H1 (cell line): ENCODE results near the gene UBE2E2. TPM values are rescaled to one million over a fixed set of nuclear protein-coding genes. Genes with fewer than 3 reads are reported as not detected.

Experiments
- CTBP2 ChIP-seq: IDR thresholded peaks from 2 replicates; pipeline ENCODE4 v1.7.0; 2011; ENCODE audit warnings: borderline replicate concordance, mild to moderate bottlenecking, moderate library complexity, mixed read lengths, low read length; ENCODE audit not compliant: insufficient read depth, insufficient read length
- HDAC2 ChIP-seq, 2 experiments: fragments of 300-600 bp in 1 of 2; sonication (generic) in 1 of 2; IDR thresholded peaks; 2 replicates each; pipeline ENCODE4 v1.6.1; 2011 to 2012; ENCODE audit warnings: low read depth in 2 of 2, low read length in 2 of 2, mild to moderate bottlenecking in 2 of 2, moderate library complexity in 2 of 2, borderline replicate concordance in 1 of 2, inconsistent platforms in 1 of 2
- KDM1A ChIP-seq: fragments of 200-600, 300-600 bp; sonication (generic); IDR thresholded peaks from 2 replicates; pipeline ENCODE4 v1.7.1; 2016; ENCODE audit warnings: mild to moderate bottlenecking, low read length, borderline replicate concordance
- SIN3A ChIP-seq, 2 experiments: IDR thresholded peaks in 1 of 2; conservative IDR thresholded peaks in 1 of 2; 2 replicates each; pipeline ENCODE4 v1.6.1; 2011 to 2012; ENCODE audit warnings: low read length in 2 of 2, improper control_type of control experiment in 1 of 2, low read depth in 1 of 2, mild to moderate bottlenecking in 1 of 2
- SIX5 ChIP-seq: IDR thresholded peaks from 2 replicates; pipeline ENCODE4 v1.6.1; 2011; ENCODE audit warnings: mild to moderate bottlenecking, low read depth, low read length
- SP2 ChIP-seq: IDR thresholded peaks from 2 replicates; pipeline ENCODE4 v1.6.1; 2012; ENCODE audit warnings: mild to moderate bottlenecking, low read length, inconsistent platforms
- polyA plus RNA-seq, 7 experiments: library from polyadenylated mRNA; depleted of rRNA in 3 of 7; stranded (reverse) in 5 of 7; unstranded in 2 of 7; fragments of >200 nt in 5 of 7; fragments of 200-250 nt in 2 of 7; gene quantifications; 1 replicate in 5 of 7; 2 replicates in 1 of 7; 4 replicates in 1 of 7; pipeline versions ENCODE4 v1.2.1 to v1.2.3, GENCODE V29; 2011 to 2013; ENCODE audit warnings: missing spikeins in 2 of 7, mixed read lengths in 2 of 7
- total RNA-seq: library from RNA; stranded (reverse); fragmentation: NEBNext Ultra II Directional; extraction: Animal tissue kit (Norgen Biotek cat#: 25700); gene quantifications from 2 replicates; pipeline ENCODE4 v1.2.1, GENCODE V29; 2021
- TF ChIP-seq, protein P1 (sequence below): fragments of 300-600 bp; sonication (generic); IDR thresholded peaks from 2 replicates; pipeline ENCODE4 v1.7.1; 2012; ENCODE audit warnings: low read length, moderate library complexity, mild to moderate bottlenecking, inconsistent platforms; ENCODE audit not compliant: insufficient replicate concordance

UBE2E2 gene
- total and polyA plus RNA-seq, 2 of the 8 experiments (the other 6 are each of a cell fraction or from before 2014, with no cell fraction given): 57.6 to 70.6 TPM

DNA sequence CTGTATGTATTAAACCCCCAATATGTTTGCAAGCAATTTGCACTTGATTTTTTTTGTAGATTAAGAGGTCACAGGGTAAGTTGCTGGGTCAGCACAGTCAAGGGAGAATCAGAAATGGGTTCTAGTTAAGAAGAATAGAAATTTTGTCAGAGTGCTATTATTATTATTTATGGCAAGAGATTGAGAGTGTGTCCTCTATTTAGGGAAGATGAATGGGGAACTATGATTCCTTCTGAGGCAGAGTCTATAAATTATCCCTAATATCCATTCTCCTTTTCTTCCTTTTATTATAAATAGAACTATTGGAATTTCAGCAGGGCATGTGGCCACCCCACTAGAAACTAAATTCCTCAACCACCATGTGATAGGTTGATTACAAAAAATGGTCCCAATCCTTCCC, 392.7 kb downstream of the UBE2E2 start (continued):
- TF ChIP-seq, protein P1, sequence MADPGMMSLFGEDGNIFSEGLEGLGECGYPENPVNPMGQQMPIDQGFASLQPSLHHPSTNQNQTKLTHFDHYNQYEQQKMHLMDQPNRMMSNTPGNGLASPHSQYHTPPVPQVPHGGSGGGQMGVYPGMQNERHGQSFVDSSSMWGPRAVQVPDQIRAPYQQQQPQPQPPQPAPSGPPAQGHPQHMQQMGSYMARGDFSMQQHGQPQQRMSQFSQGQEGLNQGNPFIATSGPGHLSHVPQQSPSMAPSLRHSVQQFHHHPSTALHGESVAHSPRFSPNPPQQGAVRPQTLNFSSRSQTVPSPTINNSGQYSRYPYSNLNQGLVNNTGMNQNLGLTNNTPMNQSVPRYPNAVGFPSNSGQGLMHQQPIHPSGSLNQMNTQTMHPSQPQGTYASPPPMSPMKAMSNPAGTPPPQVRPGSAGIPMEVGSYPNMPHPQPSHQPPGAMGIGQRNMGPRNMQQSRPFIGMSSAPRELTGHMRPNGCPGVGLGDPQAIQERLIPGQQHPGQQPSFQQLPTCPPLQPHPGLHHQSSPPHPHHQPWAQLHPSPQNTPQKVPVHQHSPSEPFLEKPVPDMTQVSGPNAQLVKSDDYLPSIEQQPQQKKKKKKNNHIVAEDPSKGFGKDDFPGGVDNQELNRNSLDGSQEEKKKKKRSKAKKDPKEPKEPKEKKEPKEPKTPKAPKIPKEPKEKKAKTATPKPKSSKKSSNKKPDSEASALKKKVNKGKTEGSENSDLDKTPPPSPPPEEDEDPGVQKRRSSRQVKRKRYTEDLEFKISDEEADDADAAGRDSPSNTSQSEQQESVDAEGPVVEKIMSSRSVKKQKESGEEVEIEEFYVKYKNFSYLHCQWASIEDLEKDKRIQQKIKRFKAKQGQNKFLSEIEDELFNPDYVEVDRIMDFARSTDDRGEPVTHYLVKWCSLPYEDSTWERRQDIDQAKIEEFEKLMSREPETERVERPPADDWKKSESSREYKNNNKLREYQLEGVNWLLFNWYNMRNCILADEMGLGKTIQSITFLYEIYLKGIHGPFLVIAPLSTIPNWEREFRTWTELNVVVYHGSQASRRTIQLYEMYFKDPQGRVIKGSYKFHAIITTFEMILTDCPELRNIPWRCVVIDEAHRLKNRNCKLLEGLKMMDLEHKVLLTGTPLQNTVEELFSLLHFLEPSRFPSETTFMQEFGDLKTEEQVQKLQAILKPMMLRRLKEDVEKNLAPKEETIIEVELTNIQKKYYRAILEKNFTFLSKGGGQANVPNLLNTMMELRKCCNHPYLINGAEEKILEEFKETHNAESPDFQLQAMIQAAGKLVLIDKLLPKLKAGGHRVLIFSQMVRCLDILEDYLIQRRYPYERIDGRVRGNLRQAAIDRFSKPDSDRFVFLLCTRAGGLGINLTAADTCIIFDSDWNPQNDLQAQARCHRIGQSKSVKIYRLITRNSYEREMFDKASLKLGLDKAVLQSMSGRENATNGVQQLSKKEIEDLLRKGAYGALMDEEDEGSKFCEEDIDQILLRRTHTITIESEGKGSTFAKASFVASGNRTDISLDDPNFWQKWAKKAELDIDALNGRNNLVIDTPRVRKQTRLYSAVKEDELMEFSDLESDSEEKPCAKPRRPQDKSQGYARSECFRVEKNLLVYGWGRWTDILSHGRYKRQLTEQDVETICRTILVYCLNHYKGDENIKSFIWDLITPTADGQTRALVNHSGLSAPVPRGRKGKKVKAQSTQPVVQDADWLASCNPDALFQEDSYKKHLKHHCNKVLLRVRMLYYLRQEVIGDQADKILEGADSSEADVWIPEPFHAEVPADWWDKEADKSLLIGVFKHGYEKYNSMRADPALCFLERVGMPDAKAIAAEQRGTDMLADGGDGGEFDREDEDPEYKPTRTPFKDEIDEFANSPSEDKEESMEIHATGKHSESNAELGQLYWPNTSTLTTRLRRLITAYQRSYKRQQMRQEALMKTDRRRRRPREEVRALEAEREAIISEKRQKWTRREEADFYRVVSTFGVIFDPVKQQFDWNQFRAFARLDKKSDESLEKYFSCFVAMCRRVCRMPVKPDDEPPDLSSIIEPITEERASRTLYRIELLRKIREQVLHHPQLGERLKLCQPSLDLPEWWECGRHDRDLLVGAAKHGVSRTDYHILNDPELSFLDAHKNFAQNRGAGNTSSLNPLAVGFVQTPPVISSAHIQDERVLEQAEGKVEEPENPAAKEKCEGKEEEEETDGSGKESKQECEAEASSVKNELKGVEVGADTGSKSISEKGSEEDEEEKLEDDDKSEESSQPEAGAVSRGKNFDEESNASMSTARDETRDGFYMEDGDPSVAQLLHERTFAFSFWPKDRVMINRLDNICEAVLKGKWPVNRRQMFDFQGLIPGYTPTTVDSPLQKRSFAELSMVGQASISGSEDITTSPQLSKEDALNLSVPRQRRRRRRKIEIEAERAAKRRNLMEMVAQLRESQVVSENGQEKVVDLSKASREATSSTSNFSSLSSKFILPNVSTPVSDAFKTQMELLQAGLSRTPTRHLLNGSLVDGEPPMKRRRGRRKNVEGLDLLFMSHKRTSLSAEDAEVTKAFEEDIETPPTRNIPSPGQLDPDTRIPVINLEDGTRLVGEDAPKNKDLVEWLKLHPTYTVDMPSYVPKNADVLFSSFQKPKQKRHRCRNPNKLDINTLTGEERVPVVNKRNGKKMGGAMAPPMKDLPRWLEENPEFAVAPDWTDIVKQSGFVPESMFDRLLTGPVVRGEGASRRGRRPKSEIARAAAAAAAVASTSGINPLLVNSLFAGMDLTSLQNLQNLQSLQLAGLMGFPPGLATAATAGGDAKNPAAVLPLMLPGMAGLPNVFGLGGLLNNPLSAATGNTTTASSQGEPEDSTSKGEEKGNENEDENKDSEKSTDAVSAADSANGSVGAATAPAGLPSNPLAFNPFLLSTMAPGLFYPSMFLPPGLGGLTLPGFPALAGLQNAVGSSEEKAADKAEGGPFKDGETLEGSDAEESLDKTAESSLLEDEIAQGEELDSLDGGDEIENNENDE: no peak
- no peak for TF ChIP-seq SP2
- no peak for TF ChIP-seq HDAC2 (IDR thresholded peaks at IDR 0.05; ENCODE audit: borderline replicate concordance in 1 of 2, low read depth in 2 of 2, low read length in 2 of 2)
- TF ChIP-seq SIN3A (conservative IDR thresholded peaks at IDR 0.05 in 1 of 2, IDR thresholded peaks at IDR 0.05 in 1 of 2; ENCODE audit: low read depth in 1 of 2, low read length in 2 of 2): no peak
- TF ChIP-seq CTBP2: no peak
- TF ChIP-seq KDM1A: no peak
- TF ChIP-seq SIX5: no peak
- TF ChIP-seq, all 59 proteins: peak for 0
